OCI-LY1 (cell line): ENCODE measurements around the gene CACNA1D.

Source experiments
- EZH2 ChIP-seq: fragments of 200-600 bp; sonication (generic), shearing (Covaris generic); IDR thresholded peaks from 2 replicates; pipeline ENCODE4 v1.8.0; 2017; ENCODE audit warnings: borderline replicate concordance, mixed run types, mild to moderate bottlenecking, antibody characterized with exemption, low read length, moderate library complexity, mixed read lengths
- TF ChIP-seq, protein P1 (sequence below): fragments of 200-600 bp; sonication (generic), shearing (Covaris generic); IDR thresholded peaks from 2 replicates; pipeline ENCODE4 v1.5.1; 2017; ENCODE audit warnings: mild to moderate bottlenecking, antibody characterized with exemption, low read length, moderate library complexity, mixed read lengths

GRCh38 chr3:53733446-53733845 is 239.0 kb downstream of the CACNA1D start:
- TF ChIP-seq, protein P1, sequence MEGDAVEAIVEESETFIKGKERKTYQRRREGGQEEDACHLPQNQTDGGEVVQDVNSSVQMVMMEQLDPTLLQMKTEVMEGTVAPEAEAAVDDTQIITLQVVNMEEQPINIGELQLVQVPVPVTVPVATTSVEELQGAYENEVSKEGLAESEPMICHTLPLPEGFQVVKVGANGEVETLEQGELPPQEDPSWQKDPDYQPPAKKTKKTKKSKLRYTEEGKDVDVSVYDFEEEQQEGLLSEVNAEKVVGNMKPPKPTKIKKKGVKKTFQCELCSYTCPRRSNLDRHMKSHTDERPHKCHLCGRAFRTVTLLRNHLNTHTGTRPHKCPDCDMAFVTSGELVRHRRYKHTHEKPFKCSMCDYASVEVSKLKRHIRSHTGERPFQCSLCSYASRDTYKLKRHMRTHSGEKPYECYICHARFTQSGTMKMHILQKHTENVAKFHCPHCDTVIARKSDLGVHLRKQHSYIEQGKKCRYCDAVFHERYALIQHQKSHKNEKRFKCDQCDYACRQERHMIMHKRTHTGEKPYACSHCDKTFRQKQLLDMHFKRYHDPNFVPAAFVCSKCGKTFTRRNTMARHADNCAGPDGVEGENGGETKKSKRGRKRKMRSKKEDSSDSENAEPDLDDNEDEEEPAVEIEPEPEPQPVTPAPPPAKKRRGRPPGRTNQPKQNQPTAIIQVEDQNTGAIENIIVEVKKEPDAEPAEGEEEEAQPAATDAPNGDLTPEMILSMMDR: no peak
- no peak for TF ChIP-seq EZH2
